H9 (cell line): Measurements from ENCODE around the gene RNF213. TPM values are rescaled to one million over a fixed set of nuclear protein-coding genes. Genes with fewer than 3 reads are reported as not detected.
A peak's percentile ranks its signal among the peaks of the same experiment; 100 is the strongest.

ENCODE experiments used
- DNase-seq: peaks from one replicate; pipeline ENCODE4 v3.0.0-alpha.2; 2017
- H2AFZ ChIP-seq: one replicate; pipeline ENCODE4 v1.6.1; 2013; ENCODE audit warnings: mild to moderate bottlenecking, low read length, control low read depth, moderate library complexity
- H2AK5ac ChIP-seq: 2 replicates; pipeline ENCODE4 v1.6.1; 2013; ENCODE audit warnings: low read length, control low read depth, mixed read lengths; ENCODE audit not compliant: insufficient read length
- H2BK120ac ChIP-seq: one replicate; pipeline ENCODE4 v1.6.1; 2013; ENCODE audit warnings: low read depth, mild to moderate bottlenecking, low read length, control low read depth, inconsistent platforms; ENCODE audit not compliant: poor library complexity, severe bottlenecking
- H2BK12ac ChIP-seq: 2 replicates; pipeline ENCODE4 v1.6.1; 2013; ENCODE audit warnings: low read length, control low read depth, mixed read lengths, low read depth; ENCODE audit not compliant: insufficient read length
- H2BK15ac ChIP-seq: 2 replicates; pipeline ENCODE4 v1.6.1; 2013; ENCODE audit warnings: low read depth, low read length, control low read depth
- H2BK20ac ChIP-seq: one replicate; pipeline ENCODE4 v1.6.1; 2013; ENCODE audit warnings: low read depth, mild to moderate bottlenecking, low read length, control low read depth, inconsistent platforms; ENCODE audit not compliant: poor library complexity, severe bottlenecking
- H2BK5ac ChIP-seq: 2 replicates; pipeline ENCODE4 v1.6.1; 2013; ENCODE audit warnings: low read length, control low read depth, mixed read lengths; ENCODE audit not compliant: insufficient read length
- H3K14ac ChIP-seq: 2 replicates; pipeline ENCODE4 v1.6.1; 2013; ENCODE audit warnings: low read length, control low read depth; ENCODE audit not compliant: insufficient read depth
- H3K18ac ChIP-seq: 2 replicates; pipeline ENCODE4 v1.6.1; 2013; ENCODE audit warnings: low read depth, mild to moderate bottlenecking, mixed read lengths, low read length, control low read depth; ENCODE audit not compliant: insufficient read length
- H3K23ac ChIP-seq: 2 replicates; pipeline ENCODE4 v1.6.1; 2013; ENCODE audit warnings: low read length, control low read depth, mixed read lengths, low read depth; ENCODE audit not compliant: insufficient read length
- H3K23me2 ChIP-seq: 2 replicates; pipeline ENCODE4 v1.6.1; 2013; ENCODE audit warnings: low read depth, mild to moderate bottlenecking, mixed read lengths, low read length, control low read depth; ENCODE audit not compliant: insufficient read length, poor library complexity, severe bottlenecking
- H3K27ac ChIP-seq: 2 replicates; pipeline ENCODE4 v1.5.1; 2013; ENCODE audit warnings: low read length, control low read depth, mixed read lengths, low read depth; ENCODE audit not compliant: insufficient read length
- H3K27me3 ChIP-seq: 2 replicates; pipeline ENCODE4 v1.6.1; 2013; ENCODE audit warnings: low read length, control low read depth, inconsistent platforms; ENCODE audit not compliant: insufficient read depth
- H3K4ac ChIP-seq: 2 replicates; pipeline ENCODE4 v1.6.1; 2013; ENCODE audit warnings: low read depth, mild to moderate bottlenecking, control low read depth, inconsistent platforms, low read length, moderate library complexity
- H3K4me1 ChIP-seq: 2 replicates; pipeline ENCODE4 v1.6.1; 2013; ENCODE audit warnings: low read length, control low read depth, inconsistent platforms; ENCODE audit not compliant: insufficient read depth
- H3K4me2 ChIP-seq: 2 replicates; pipeline ENCODE4 v1.6.1; 2013; ENCODE audit warnings: low read length, control low read depth, mixed read lengths; ENCODE audit not compliant: insufficient read length, insufficient read depth
- H3K56ac ChIP-seq: 2 replicates; pipeline ENCODE4 v1.6.1; 2013; ENCODE audit warnings: low read depth, mild to moderate bottlenecking, mixed read lengths, low read length, control low read depth; ENCODE audit not compliant: insufficient read length
- H3K79me1 ChIP-seq: 2 replicates; pipeline ENCODE4 v1.6.1; 2013; ENCODE audit warnings: low read depth, mild to moderate bottlenecking, moderate library complexity, low read length, control low read depth, inconsistent platforms; ENCODE audit not compliant: insufficient read depth, poor library complexity, severe bottlenecking
- H3K79me2 ChIP-seq: 2 replicates; pipeline ENCODE4 v1.6.1; 2013; ENCODE audit warnings: low read length, control low read depth, inconsistent platforms; ENCODE audit not compliant: insufficient read depth
- H3K9ac ChIP-seq: 2 replicates; pipeline ENCODE4 v1.6.1; 2013; ENCODE audit warnings: low read length, control low read depth, mixed read lengths; ENCODE audit not compliant: insufficient read length; ENCODE audit errors: extremely low read depth
- H3K9me3 ChIP-seq: one replicate; pipeline ENCODE4 v1.6.1; 2013; ENCODE audit warnings: low read depth, low read length, inconsistent platforms; ENCODE audit not compliant: control insufficient read depth
- H3T11ph ChIP-seq: one replicate; pipeline ENCODE4 v1.6.1; 2013; ENCODE audit warnings: mild to moderate bottlenecking, low read length, control low read depth, inconsistent platforms
- H4K20me1 ChIP-seq: one replicate; pipeline ENCODE4 v1.6.1; 2013; ENCODE audit not compliant: control insufficient read depth, insufficient read length, insufficient read depth
- H4K5ac ChIP-seq: 2 replicates; pipeline ENCODE4 v1.6.1; 2013; ENCODE audit warnings: low read depth, mild to moderate bottlenecking, mixed read lengths, low read length, control low read depth; ENCODE audit not compliant: insufficient read length
- H4K8ac ChIP-seq: replicated peaks from 2 replicates; pipeline ENCODE4 v1.6.1; 2013; ENCODE audit warnings: low read length, control low read depth, mixed read lengths, low read depth; ENCODE audit not compliant: insufficient read length
- H4K91ac ChIP-seq: 2 replicates; pipeline ENCODE4 v1.6.1; 2013; ENCODE audit warnings: low read depth, mild to moderate bottlenecking, moderate library complexity, mixed read lengths, low read length, control low read depth; ENCODE audit not compliant: insufficient read length
- H3K27ac Mint-ChIP-seq, 3 experiments: 2 replicates in 2 of 3; 3 replicates in 1 of 3; pipeline ENCODE4 v1.8.0; 2020 to 2021; ENCODE audit warnings: mixed read lengths in 3 of 3, mild to moderate bottlenecking in 1 of 3, moderate library complexity in 1 of 3
- H3K27me3 Mint-ChIP-seq: 2 replicates; pipeline ENCODE4 v1.8.0; 2021; ENCODE audit warnings: low read depth, mild to moderate bottlenecking, moderate library complexity, mixed read lengths
- H3K36me3 Mint-ChIP-seq, 3 experiments: 2 replicates in 2 of 3; 3 replicates in 1 of 3; pipeline ENCODE4 v1.8.0; 2020 to 2021; ENCODE audit warnings: low read depth in 3 of 3, mixed read lengths in 3 of 3; ENCODE audit not compliant: insufficient read depth in 1 of 3
- H3K4me1 Mint-ChIP-seq, 2 experiments: 2 replicates each; pipeline ENCODE4 v1.8.0; 2020; ENCODE audit warnings: mixed read lengths in 2 of 2
- H3K4me3 Mint-ChIP-seq, 2 experiments: 2 replicates in 1 of 2; 3 replicates in 1 of 2; pipeline ENCODE4 v1.8.0; 2020 to 2021; ENCODE audit warnings: mild to moderate bottlenecking in 2 of 2, mixed read lengths in 2 of 2, moderate library complexity in 1 of 2
- H3K9me3 Mint-ChIP-seq, 2 experiments: 2 replicates in 1 of 2; 3 replicates in 1 of 2; pipeline ENCODE4 v1.8.0; 2020; ENCODE audit warnings: mild to moderate bottlenecking in 2 of 2, mixed read lengths in 2 of 2, moderate library complexity in 1 of 2
- WGBS: extraction: QIAGEN DNeasy Blood & Tissue Kit; methylation state at CpG from one replicate; pipeline ENCODE4 v1.1.7; 2013; ENCODE audit warnings: missing lambda C conversion rate, low lambda C conversion rate, mixed read lengths; ENCODE audit not compliant: insufficient read length; ENCODE audit errors: extremely low coverage; 5-methylcytosine and 5-hydroxymethylcytosine counted together
- total RNA-seq: library from RNA; stranded (reverse); gene quantifications from 2 replicates; pipeline ENCODE4 v1.2.1, GENCODE V29; 2021
- TF ChIP-seq, protein P1 (sequence below): fragments of 200-600 bp; sonication (generic); conservative IDR thresholded peaks from 3 replicates; pipeline ENCODE4 v1.8.0; 2021; ENCODE audit warnings: antibody characterized with exemption, mild to moderate bottlenecking

RNF213 gene
- total RNA-seq, 1 experiment from 2014 or later, result 34.3 TPM

DNA sequence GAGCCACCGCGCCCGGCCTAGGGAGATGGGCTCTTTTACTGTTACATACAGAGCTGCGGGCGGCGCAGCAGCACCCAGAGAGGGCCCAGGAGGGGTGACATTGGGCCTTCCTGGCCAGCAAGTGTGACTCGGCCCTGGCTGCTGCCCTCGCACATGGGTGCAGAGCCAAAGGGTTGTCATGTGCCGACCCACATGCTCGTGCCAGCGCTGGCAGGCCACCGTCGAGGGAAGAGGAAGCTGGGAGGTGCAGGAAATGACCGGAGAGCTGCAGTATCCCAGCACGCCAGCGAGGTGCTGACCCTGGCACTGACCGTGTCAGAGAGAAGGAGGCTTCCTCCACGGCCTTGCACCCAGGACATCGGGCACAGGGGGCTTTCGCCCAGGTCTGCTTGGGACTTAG is 162.3 kb downstream of the RNF213 start:
- no peak overlapping the region for H2AK5ac ChIP-seq
- no peaks in the 10 kb centered on the region for H3K79me1 ChIP-seq
- H3K23me2 ChIP-seq, result no peaks in the 10 kb centered on the region
- H4K20me1 ChIP-seq, result no peaks in the 10 kb centered on the region
- no peak overlapping the region for H3K4me2 ChIP-seq
- H3K56ac ChIP-seq, result no peak overlapping the region
- H3K23ac ChIP-seq, result no peak overlapping the region
- no peaks in the 10 kb centered on the region for H3K9me3 ChIP-seq
- no peak for DNase-seq
- no peak overlapping the region for H2BK12ac ChIP-seq
- no peak overlapping the region for H2BK20ac ChIP-seq
- Mint-ChIP-seq H3K4me1 (peaks cover 4 to 12% of the 10 kb centered on the region in 2 experiments), H3K9me3 (no peaks in the 10 kb centered on the region), H3K27ac (0 out of 7 replicates have a peak overlapping the region, but pooled peaks of 1 of the 3 experiments have one; percentile 55), H3K27me3 (peaks cover 2% of the 10 kb centered on the region), H3K36me3 (peaks cover 0 to 6% (median 5%) of the 10 kb centered on the region in 3 experiments; a peak in 3 of 7 replicates), H3K4me3 (no peak overlapping the region)
- WGBS, result no CpG with 5 or more reads among the region's 20 CpGs
- no peak overlapping the region for H2BK120ac ChIP-seq
- no peak overlapping the region for H2AFZ ChIP-seq
- H3K4ac ChIP-seq, result no peak overlapping the region
- no peak overlapping the region for H3K27ac ChIP-seq
- H4K8ac ChIP-seq, result no peak overlapping the region
- H4K5ac ChIP-seq, result no peak overlapping the region
- H2BK15ac ChIP-seq, result no peak overlapping the region
- H2BK5ac ChIP-seq, result no peak overlapping the region
- H3K18ac ChIP-seq, result no peak overlapping the region
- no peaks in the 10 kb centered on the region for H3K27me3 ChIP-seq
- TF ChIP-seq, protein P1, sequence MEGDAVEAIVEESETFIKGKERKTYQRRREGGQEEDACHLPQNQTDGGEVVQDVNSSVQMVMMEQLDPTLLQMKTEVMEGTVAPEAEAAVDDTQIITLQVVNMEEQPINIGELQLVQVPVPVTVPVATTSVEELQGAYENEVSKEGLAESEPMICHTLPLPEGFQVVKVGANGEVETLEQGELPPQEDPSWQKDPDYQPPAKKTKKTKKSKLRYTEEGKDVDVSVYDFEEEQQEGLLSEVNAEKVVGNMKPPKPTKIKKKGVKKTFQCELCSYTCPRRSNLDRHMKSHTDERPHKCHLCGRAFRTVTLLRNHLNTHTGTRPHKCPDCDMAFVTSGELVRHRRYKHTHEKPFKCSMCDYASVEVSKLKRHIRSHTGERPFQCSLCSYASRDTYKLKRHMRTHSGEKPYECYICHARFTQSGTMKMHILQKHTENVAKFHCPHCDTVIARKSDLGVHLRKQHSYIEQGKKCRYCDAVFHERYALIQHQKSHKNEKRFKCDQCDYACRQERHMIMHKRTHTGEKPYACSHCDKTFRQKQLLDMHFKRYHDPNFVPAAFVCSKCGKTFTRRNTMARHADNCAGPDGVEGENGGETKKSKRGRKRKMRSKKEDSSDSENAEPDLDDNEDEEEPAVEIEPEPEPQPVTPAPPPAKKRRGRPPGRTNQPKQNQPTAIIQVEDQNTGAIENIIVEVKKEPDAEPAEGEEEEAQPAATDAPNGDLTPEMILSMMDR, result no peak
- no peak overlapping the region for H3K9ac ChIP-seq
- H3T11ph ChIP-seq, result no peak overlapping the region
- no peak overlapping the region for H4K91ac ChIP-seq
- H3K79me2 ChIP-seq, result no peaks in the 10 kb centered on the region
- H3K14ac ChIP-seq, result no peak overlapping the region
- H3K4me1 ChIP-seq, result no peaks in the 10 kb centered on the region
